H9 (cell line): Measurements from ENCODE around the gene COMT. TPM values are rescaled to one million over a fixed set of nuclear protein-coding genes. Genes with fewer than 3 reads are reported as not detected.

Experiments
- DNase-seq: peaks from one replicate; pipeline ENCODE4 v3.0.0-alpha.2; 2017
- H2AFZ ChIP-seq: one replicate; pipeline ENCODE4 v1.6.1; 2013; ENCODE audit warnings: mild to moderate bottlenecking, low read length, control low read depth, moderate library complexity
- H2AK5ac ChIP-seq: 2 replicates; pipeline ENCODE4 v1.6.1; 2013; ENCODE audit warnings: low read length, control low read depth, mixed read lengths; ENCODE audit not compliant: insufficient read length
- H2BK120ac ChIP-seq: one replicate; pipeline ENCODE4 v1.6.1; 2013; ENCODE audit warnings: low read depth, mild to moderate bottlenecking, low read length, control low read depth, inconsistent platforms; ENCODE audit not compliant: poor library complexity, severe bottlenecking
- H2BK12ac ChIP-seq: 2 replicates; pipeline ENCODE4 v1.6.1; 2013; ENCODE audit warnings: low read length, control low read depth, mixed read lengths, low read depth; ENCODE audit not compliant: insufficient read length
- H2BK15ac ChIP-seq: 2 replicates; pipeline ENCODE4 v1.6.1; 2013; ENCODE audit warnings: low read depth, low read length, control low read depth
- H2BK20ac ChIP-seq: one replicate; pipeline ENCODE4 v1.6.1; 2013; ENCODE audit warnings: low read depth, mild to moderate bottlenecking, low read length, control low read depth, inconsistent platforms; ENCODE audit not compliant: poor library complexity, severe bottlenecking
- H2BK5ac ChIP-seq: 2 replicates; pipeline ENCODE4 v1.6.1; 2013; ENCODE audit warnings: low read length, control low read depth, mixed read lengths; ENCODE audit not compliant: insufficient read length
- H3K14ac ChIP-seq: 2 replicates; pipeline ENCODE4 v1.6.1; 2013; ENCODE audit warnings: low read length, control low read depth; ENCODE audit not compliant: insufficient read depth
- H3K18ac ChIP-seq: 2 replicates; pipeline ENCODE4 v1.6.1; 2013; ENCODE audit warnings: low read depth, mild to moderate bottlenecking, mixed read lengths, low read length, control low read depth; ENCODE audit not compliant: insufficient read length
- H3K23ac ChIP-seq: 2 replicates; pipeline ENCODE4 v1.6.1; 2013; ENCODE audit warnings: low read length, control low read depth, mixed read lengths, low read depth; ENCODE audit not compliant: insufficient read length
- H3K23me2 ChIP-seq: 2 replicates; pipeline ENCODE4 v1.6.1; 2013; ENCODE audit warnings: low read depth, mild to moderate bottlenecking, mixed read lengths, low read length, control low read depth; ENCODE audit not compliant: insufficient read length, poor library complexity, severe bottlenecking
- H3K27ac ChIP-seq: 2 replicates; pipeline ENCODE4 v1.5.1; 2013; ENCODE audit warnings: low read length, control low read depth, mixed read lengths, low read depth; ENCODE audit not compliant: insufficient read length
- H3K27me3 ChIP-seq: 2 replicates; pipeline ENCODE4 v1.6.1; 2013; ENCODE audit warnings: low read length, control low read depth, inconsistent platforms; ENCODE audit not compliant: insufficient read depth
- H3K4ac ChIP-seq: 2 replicates; pipeline ENCODE4 v1.6.1; 2013; ENCODE audit warnings: low read depth, mild to moderate bottlenecking, control low read depth, inconsistent platforms, low read length, moderate library complexity
- H3K4me1 ChIP-seq: 2 replicates; pipeline ENCODE4 v1.6.1; 2013; ENCODE audit warnings: low read length, control low read depth, inconsistent platforms; ENCODE audit not compliant: insufficient read depth
- H3K4me2 ChIP-seq: 2 replicates; pipeline ENCODE4 v1.6.1; 2013; ENCODE audit warnings: low read length, control low read depth, mixed read lengths; ENCODE audit not compliant: insufficient read length, insufficient read depth
- H3K56ac ChIP-seq: 2 replicates; pipeline ENCODE4 v1.6.1; 2013; ENCODE audit warnings: low read depth, mild to moderate bottlenecking, mixed read lengths, low read length, control low read depth; ENCODE audit not compliant: insufficient read length
- H3K79me1 ChIP-seq: 2 replicates; pipeline ENCODE4 v1.6.1; 2013; ENCODE audit warnings: low read depth, mild to moderate bottlenecking, moderate library complexity, low read length, control low read depth, inconsistent platforms; ENCODE audit not compliant: insufficient read depth, poor library complexity, severe bottlenecking
- H3K79me2 ChIP-seq: 2 replicates; pipeline ENCODE4 v1.6.1; 2013; ENCODE audit warnings: low read length, control low read depth, inconsistent platforms; ENCODE audit not compliant: insufficient read depth
- H3K9ac ChIP-seq: 2 replicates; pipeline ENCODE4 v1.6.1; 2013; ENCODE audit warnings: low read length, control low read depth, mixed read lengths; ENCODE audit not compliant: insufficient read length; ENCODE audit errors: extremely low read depth
- H3K9me3 ChIP-seq: one replicate; pipeline ENCODE4 v1.6.1; 2013; ENCODE audit warnings: low read depth, low read length, inconsistent platforms; ENCODE audit not compliant: control insufficient read depth
- H3T11ph ChIP-seq: one replicate; pipeline ENCODE4 v1.6.1; 2013; ENCODE audit warnings: mild to moderate bottlenecking, low read length, control low read depth, inconsistent platforms
- H4K20me1 ChIP-seq: one replicate; pipeline ENCODE4 v1.6.1; 2013; ENCODE audit not compliant: control insufficient read depth, insufficient read length, insufficient read depth
- H4K5ac ChIP-seq: 2 replicates; pipeline ENCODE4 v1.6.1; 2013; ENCODE audit warnings: low read depth, mild to moderate bottlenecking, mixed read lengths, low read length, control low read depth; ENCODE audit not compliant: insufficient read length
- H4K8ac ChIP-seq: replicated peaks from 2 replicates; pipeline ENCODE4 v1.6.1; 2013; ENCODE audit warnings: low read length, control low read depth, mixed read lengths, low read depth; ENCODE audit not compliant: insufficient read length
- H4K91ac ChIP-seq: 2 replicates; pipeline ENCODE4 v1.6.1; 2013; ENCODE audit warnings: low read depth, mild to moderate bottlenecking, moderate library complexity, mixed read lengths, low read length, control low read depth; ENCODE audit not compliant: insufficient read length
- H3K27ac Mint-ChIP-seq, 3 experiments: 2 replicates in 2 of 3; 3 replicates in 1 of 3; pipeline ENCODE4 v1.8.0; 2020 to 2021; ENCODE audit warnings: mixed read lengths in 3 of 3, mild to moderate bottlenecking in 1 of 3, moderate library complexity in 1 of 3
- H3K27me3 Mint-ChIP-seq: 2 replicates; pipeline ENCODE4 v1.8.0; 2021; ENCODE audit warnings: low read depth, mild to moderate bottlenecking, moderate library complexity, mixed read lengths
- H3K36me3 Mint-ChIP-seq, 3 experiments: 2 replicates in 2 of 3; 3 replicates in 1 of 3; pipeline ENCODE4 v1.8.0; 2020 to 2021; ENCODE audit warnings: low read depth in 3 of 3, mixed read lengths in 3 of 3; ENCODE audit not compliant: insufficient read depth in 1 of 3
- H3K4me1 Mint-ChIP-seq, 2 experiments: 2 replicates each; pipeline ENCODE4 v1.8.0; 2020; ENCODE audit warnings: mixed read lengths in 2 of 2
- H3K4me3 Mint-ChIP-seq, 2 experiments: 2 replicates in 1 of 2; 3 replicates in 1 of 2; pipeline ENCODE4 v1.8.0; 2020 to 2021; ENCODE audit warnings: mild to moderate bottlenecking in 2 of 2, mixed read lengths in 2 of 2, moderate library complexity in 1 of 2
- H3K9me3 Mint-ChIP-seq, 2 experiments: 2 replicates in 1 of 2; 3 replicates in 1 of 2; pipeline ENCODE4 v1.8.0; 2020; ENCODE audit warnings: mild to moderate bottlenecking in 2 of 2, mixed read lengths in 2 of 2, moderate library complexity in 1 of 2
- WGBS: extraction: QIAGEN DNeasy Blood & Tissue Kit; methylation state at CpG from one replicate; pipeline ENCODE4 v1.1.7; 2013; ENCODE audit warnings: missing lambda C conversion rate, low lambda C conversion rate, mixed read lengths; ENCODE audit not compliant: insufficient read length; ENCODE audit errors: extremely low coverage; 5-methylcytosine and 5-hydroxymethylcytosine counted together
- total RNA-seq: library from RNA; stranded (reverse); gene quantifications from 2 replicates; pipeline ENCODE4 v1.2.1, GENCODE V29; 2021
- TF ChIP-seq, protein P1 (sequence below): fragments of 200-600 bp; sonication (generic); conservative IDR thresholded peaks from 3 replicates; pipeline ENCODE4 v1.8.0; 2021; ENCODE audit warnings: antibody characterized with exemption, mild to moderate bottlenecking

COMT gene
- total RNA-seq, 1 experiment from 2014 or later, result 42.2 TPM

DNA sequence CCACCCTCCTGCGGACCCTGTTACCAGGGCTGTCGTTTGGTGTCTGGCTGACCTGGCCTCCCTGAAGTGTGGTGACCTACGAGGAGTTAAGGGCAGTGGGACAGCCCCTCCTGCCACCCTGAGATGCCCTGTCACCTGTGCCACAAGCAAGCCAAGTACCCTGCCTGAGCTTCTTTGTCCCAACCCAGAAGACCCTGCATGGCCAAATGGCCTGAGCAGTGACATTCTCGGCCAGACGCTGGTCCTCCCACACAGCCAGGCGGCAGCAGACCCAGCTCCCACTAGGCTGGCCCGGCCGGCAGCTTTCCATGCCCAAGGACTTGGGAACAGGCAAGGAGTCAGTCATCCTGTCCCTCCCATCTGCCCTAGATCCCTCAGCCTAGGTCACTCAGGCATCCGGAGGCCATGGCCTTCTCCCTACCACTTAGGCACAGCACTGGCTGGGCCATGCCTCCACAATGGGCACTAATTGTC is 67.5 kb downstream of the COMT start:
- Histone ChIP-seq H4K8ac (no peak overlapping the region), H3K4ac (no peak overlapping the region), H3K23me2 (no peaks in the 10 kb centered on the region), H3K4me1 (no peaks in the 10 kb centered on the region), H2BK5ac (no peak overlapping the region), H4K91ac (no peak overlapping the region), H3K4me2 (no peak overlapping the region), H3K18ac (no peak overlapping the region), H3K9me3 (no peaks in the 10 kb centered on the region), H3K14ac (no peak overlapping the region), H2BK15ac (no peak overlapping the region), H3K27ac (no peak overlapping the region), H2BK12ac (no peak overlapping the region), H3T11ph (no peak overlapping the region), H4K5ac (no peak overlapping the region), H3K79me1 (no peaks in the 10 kb centered on the region), H2AK5ac (no peak overlapping the region), H3K23ac (no peak overlapping the region), H4K20me1 (no peaks in the 10 kb centered on the region), H3K9ac (no peak overlapping the region), H3K56ac (no peak overlapping the region), H2AFZ (no peak overlapping the region), H3K27me3 (no peaks in the 10 kb centered on the region), H2BK120ac (no peak overlapping the region), H2BK20ac (no peak overlapping the region), H3K79me2 (no peaks in the 10 kb centered on the region)
- Mint-ChIP-seq H3K4me1 (peaks cover 5 to 8% of the 10 kb centered on the region in 2 experiments), H3K27ac (no peak overlapping the region), H3K4me3 (no peak overlapping the region), H3K27me3 (peaks cover under 1% of the 10 kb centered on the region; the same call in 1 of the 2 replicates), H3K9me3 (peaks cover 10 to 13% of the 10 kb centered on the region in 2 experiments; a peak in 4 of 5 replicates), H3K36me3 (peaks cover 0 to 12% (median 11%) of the 10 kb centered on the region in 3 experiments; a peak in 6 of 7 replicates)
- no CpG with 5 or more reads among the region's 9 CpGs for WGBS
- TF ChIP-seq, protein P1, sequence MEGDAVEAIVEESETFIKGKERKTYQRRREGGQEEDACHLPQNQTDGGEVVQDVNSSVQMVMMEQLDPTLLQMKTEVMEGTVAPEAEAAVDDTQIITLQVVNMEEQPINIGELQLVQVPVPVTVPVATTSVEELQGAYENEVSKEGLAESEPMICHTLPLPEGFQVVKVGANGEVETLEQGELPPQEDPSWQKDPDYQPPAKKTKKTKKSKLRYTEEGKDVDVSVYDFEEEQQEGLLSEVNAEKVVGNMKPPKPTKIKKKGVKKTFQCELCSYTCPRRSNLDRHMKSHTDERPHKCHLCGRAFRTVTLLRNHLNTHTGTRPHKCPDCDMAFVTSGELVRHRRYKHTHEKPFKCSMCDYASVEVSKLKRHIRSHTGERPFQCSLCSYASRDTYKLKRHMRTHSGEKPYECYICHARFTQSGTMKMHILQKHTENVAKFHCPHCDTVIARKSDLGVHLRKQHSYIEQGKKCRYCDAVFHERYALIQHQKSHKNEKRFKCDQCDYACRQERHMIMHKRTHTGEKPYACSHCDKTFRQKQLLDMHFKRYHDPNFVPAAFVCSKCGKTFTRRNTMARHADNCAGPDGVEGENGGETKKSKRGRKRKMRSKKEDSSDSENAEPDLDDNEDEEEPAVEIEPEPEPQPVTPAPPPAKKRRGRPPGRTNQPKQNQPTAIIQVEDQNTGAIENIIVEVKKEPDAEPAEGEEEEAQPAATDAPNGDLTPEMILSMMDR, result no peak
- DNase-seq, result no peak
